GM19438 (cell line): ENCODE data around the gene FRMD4B.
"Not testable (repeated sequence)": the region's sequence is repeated elsewhere in the genome, so short reads cannot be mapped to it uniquely, and the experiment has no call there.

ENCODE experiments used
- ATAC-seq: cut with Tn5 transposase; IDR thresholded peaks from one replicate; pipeline ENCODE4 v1.9.1; 2021; ENCODE audit warnings: low read depth; ENCODE audit not compliant: unreplicated experiment

The FRMD4B gene

GRCh38 chr3:69325151-69325550, 60.7 kb downstream of the FRMD4B start:
- ATAC-seq, result no peak

GRCh38 chr3:69324362-69325025, 61.4 kb downstream of the FRMD4B start:
- ATAC-seq, result peak; percentile 47

- no peak for ATAC-seq
These were observed 61.9 kb downstream of the FRMD4B start for GRCh38 chr3:69323941-69324340.

GRCh38 chr3:69322512-69322911, 63.4 kb downstream of the FRMD4B start:
- ATAC-seq, result not testable (repeated sequence)

- ATAC-seq, result no peak
These were observed 63.8 kb downstream of the FRMD4B start for GRCh38 chr3:69322158-69322509.

GRCh38 chr3:69321301-69322157, 64.4 kb downstream of the FRMD4B start:
- no peak for ATAC-seq

GRCh38 chr3:69320871-69321271, 65.0 kb downstream of the FRMD4B start:
- peak; percentile 64 for ATAC-seq

- ATAC-seq, result no peak
These were observed 66.2 kb downstream of the FRMD4B start for GRCh38 chr3:69319652-69320051.

- ATAC-seq, result no peak
These were observed 67.5 kb downstream of the FRMD4B start for GRCh38 chr3:69318410-69318809.

GRCh38 chr3:69313251-69313650, 72.6 kb downstream of the FRMD4B start:
- ATAC-seq, result no peak

GRCh38 chr3:69309814-69310213, 76.1 kb downstream of the FRMD4B start:
- no peak for ATAC-seq

GRCh38 chr3:69306239-69307185, 79.4 kb downstream of the FRMD4B start:
- ATAC-seq, result peak; percentile 96

- no peak for ATAC-seq
These were observed 80.9 kb downstream of the FRMD4B start for GRCh38 chr3:69305011-69305410.

- no peak for ATAC-seq
These were observed 81.5 kb downstream of the FRMD4B start for GRCh38 chr3:69304396-69304795.

- ATAC-seq, result no peak
These were observed 85.6 kb downstream of the FRMD4B start for GRCh38 chr3:69300296-69300695.

- no peak for ATAC-seq
These were observed 86.5 kb downstream of the FRMD4B start for GRCh38 chr3:69299344-69299743.

- no peak for ATAC-seq
These were observed 88.4 kb downstream of the FRMD4B start for GRCh38 chr3:69297501-69297900.

GRCh38 chr3:69296995-69297394, 88.9 kb downstream of the FRMD4B start:
- ATAC-seq, result no peak

- ATAC-seq, result no peak
These were observed 91.7 kb downstream of the FRMD4B start for GRCh38 chr3:69294014-69294766.

GRCh38 chr3:69292959-69293574, 92.8 kb downstream of the FRMD4B start:
- ATAC-seq, result no peak
